ENCODE measurements around the gene CATSPER3. TPM values are rescaled to one million over a fixed set of nuclear protein-coding genes. Genes with fewer than 3 reads are reported as not detected.

CATSPER3 gene
- total RNA-seq, 1 donor from 2014 or later, result 1.2 TPM

DNA sequence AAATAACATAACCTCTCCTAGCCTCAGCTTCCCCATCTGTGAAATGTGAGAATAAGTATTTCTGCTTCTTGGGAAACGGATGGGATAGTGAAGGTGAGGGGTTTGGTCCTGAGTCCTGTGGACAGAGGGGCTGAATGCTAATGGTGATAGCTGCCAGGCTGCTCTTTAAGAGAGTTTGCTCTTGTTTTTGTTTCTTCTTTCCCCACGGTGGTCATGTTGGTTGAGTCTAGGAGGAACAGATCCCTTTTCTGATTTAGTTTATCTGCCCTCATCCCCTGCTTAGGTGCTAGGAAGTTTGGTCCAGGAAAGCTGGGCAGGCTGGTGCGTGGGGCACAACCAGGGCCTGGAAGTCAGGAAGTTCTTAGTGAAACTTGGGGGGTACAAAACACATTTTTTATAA lies 74.0 kb downstream of the CATSPER3 start:
- no peak for DNase-seq

DNA sequence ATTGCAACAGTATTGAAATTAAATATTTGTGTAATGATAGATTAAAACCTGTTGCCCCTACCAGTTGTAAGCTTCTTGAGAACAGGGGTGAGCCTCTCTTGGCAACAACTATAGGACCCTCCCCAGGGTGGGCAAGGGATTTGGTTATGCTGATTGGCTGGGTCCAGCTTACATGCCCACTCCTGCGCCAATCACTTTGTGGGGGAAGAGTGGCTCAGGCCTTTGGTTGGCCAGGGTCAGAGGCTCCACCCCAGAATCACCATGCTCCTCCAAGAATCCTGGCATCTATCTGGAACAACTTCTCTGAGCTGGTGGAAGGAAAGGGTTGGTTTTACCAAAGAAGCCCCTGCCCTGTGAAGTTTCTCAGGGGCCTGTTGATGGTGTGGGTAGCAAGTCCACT lies 74.9 kb downstream of the CATSPER3 start:
- DNase-seq, result no peak

GRCh38 chr5:135045488-135045887 lies 77.8 kb downstream of the CATSPER3 start:
- no peak for DNase-seq

GRCh38 chr5:135046661-135047346 lies 79.1 kb downstream of the CATSPER3 start:
- DNase-seq, result no peak

- DNase-seq, result no peak
Measured at GRCh38 chr5:135047347-135047695, 79.6 kb downstream of the CATSPER3 start.

DNA sequence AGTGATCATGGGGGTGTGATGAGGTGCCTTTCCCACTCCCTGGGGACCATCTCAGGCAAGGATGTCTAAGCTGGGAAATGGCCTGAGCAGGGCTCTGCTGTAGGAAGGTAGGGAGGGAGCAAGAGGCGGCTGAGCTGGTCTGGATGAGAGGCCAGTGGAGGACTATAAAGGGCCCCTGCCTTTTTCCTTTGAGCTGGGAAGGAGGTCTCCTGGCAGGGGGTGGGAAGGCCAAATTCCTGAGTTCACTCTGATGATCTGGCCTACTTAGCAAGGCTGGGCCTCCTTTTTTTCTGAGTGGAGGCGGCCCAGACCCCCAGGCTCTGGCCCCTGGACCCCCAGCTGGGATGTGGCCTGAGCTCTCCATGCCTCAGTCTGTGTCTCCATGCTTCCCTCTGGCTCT lies 80.6 kb downstream of the CATSPER3 start:
- no peak for DNase-seq

- no peak for DNase-seq
Measured at GRCh38 chr5:135048930-135049329, 81.2 kb downstream of the CATSPER3 start.

DNA sequence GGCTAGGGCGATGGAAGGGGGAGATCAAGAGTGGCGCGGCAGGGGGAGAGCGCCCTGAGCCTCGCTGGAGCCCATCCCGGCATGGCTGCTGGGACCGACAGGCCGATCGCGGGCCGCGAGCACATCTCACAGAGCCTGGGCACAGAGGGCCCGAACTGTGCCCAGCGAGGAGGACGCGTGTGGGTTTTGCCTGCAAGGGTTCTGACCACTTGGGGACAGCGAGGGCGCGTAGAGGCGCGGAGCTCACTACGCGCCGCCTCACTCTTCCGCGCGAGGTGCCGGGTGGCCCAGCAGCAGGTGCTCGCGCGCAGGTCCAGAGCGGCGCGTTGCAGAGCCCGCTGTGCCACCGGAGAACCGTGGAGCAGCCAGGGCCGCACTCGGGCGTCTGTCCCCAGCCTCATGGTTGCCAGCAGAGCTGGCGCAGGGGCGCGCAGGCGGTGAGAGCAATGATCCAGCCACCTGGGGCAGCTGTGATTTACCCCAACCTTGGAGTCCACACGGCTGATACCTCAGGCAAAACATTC lies 82.6 kb downstream of the CATSPER3 start:
- DNase-seq, result no peak

- DNase-seq, result no peak
Measured at GRCh38 chr5:135051399-135051798, 83.7 kb downstream of the CATSPER3 start.

DNA sequence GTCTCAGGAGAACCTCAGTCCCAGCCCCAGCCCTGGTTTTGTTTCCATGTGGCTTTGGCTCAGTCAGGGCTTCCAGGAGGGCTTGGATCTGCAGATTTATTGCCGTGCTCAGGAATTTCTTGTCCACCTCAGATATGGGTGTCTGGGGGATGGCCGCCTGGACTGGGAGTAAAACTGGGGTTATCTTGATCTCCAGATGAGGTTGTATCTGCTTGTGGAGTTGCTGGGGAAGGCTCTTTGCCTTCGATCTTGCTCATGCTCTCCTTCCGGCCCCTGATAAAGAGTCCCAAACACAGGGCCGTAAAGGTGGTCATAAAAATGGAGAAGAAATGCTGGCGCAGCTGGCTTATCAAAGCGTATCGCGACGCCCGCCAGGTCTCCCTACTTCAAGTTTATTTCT lies 84.2 kb downstream of the CATSPER3 start:
- no peak for DNase-seq

GRCh38 chr5:135052511-135053145 lies 84.9 kb downstream of the CATSPER3 start:
- no peak for DNase-seq

DNA sequence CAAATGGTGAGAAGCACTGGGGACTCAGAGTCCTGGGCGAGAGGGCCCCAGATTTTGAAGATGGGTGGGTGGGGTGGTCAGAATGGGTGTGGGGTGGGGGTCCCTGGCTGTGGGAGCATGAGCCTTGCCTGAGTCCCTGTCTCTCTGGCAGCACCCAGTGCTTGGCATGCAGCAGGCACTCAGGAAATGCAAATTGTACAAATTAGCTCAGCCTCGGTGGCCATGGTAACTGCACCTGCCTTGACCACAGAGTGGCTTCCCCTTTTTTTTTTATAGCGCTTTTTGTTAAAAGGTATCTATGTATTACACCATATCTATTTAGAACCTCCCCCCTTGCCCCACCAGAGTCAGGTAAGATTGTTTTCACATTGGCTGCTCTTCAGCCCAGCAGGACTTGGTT lies 85.6 kb downstream of the CATSPER3 start:
- no peak for DNase-seq

GRCh38 chr5:135053989-135054388 lies 86.3 kb downstream of the CATSPER3 start:
- DNase-seq, result no peak

DNA sequence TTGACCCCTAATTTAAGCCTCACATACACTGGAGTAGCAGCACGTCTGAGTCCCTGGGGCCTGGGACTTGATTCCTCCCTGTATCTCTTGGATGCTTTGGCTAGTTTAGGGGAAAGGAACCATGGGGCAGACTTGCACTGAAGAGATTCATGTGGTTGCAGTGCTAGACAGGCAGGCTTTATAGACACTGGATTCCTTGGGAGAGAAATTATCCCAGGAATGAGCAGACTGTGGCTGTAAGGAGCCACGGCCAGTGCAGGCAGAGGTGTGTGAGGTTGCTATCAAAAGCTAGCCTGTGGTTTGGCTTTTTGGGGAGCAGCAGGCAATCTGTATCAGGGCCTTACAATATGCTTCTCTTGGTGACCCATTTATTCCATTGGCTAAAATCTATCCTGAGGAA lies 86.8 kb downstream of the CATSPER3 start:
- DNase-seq, result no peak

DNA sequence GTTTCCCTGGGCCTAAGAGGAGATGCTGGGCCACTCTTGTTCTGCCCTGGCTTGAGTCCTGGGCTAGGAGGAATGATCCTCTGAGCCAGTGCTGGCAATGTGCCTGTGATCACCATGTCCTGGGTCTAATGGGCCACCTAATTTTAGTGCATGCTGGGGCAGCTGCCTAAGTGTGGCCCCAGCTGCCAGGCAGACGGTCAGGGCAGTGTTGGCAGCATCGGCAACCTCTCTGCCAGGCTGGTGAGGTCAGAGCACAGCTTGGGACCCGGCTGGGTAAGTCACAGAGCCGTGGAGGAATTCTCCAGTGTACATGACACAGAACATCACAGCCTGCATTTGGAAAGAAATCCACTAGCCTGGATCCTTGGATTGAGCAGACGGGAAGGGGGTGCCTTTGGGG lies 87.7 kb downstream of the CATSPER3 start:
- DNase-seq, result no peak

DNA sequence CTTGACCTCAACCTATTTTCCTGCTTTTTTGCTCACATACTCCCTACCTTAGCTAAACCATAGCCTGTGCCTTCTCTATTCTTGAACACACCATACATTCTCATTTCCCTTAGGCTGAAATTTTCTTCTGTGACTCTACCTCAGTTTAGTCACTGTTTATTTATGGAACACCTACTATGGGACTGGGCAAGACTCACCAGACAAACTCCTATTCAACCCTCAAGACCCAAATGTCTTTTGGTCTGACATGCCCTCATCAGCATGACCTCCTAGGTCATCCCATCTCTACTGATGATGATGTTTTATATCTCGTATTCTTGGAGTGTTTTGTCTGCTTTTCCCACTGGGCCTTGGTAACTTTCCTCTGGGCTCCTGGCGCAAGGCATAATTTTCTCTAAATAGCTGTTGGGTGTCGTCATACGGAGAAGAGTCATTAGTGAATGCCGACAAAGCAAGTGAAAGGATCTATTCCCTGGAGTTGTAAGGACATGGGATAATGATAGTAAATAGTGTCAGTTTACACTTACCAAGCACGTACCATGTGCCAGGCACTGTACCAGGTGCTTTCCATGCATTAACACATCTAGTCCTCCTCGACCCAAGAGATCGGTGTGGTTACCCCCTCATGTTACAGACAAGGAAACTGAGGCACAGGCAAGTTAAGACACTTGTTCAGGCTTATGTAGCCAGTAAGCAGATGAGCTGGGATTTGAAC lies 88.8 kb downstream of the CATSPER3 start:
- no peak for DNase-seq

- no peak for DNase-seq
Measured at GRCh38 chr5:135057233-135057632, 89.5 kb downstream of the CATSPER3 start.

DNA sequence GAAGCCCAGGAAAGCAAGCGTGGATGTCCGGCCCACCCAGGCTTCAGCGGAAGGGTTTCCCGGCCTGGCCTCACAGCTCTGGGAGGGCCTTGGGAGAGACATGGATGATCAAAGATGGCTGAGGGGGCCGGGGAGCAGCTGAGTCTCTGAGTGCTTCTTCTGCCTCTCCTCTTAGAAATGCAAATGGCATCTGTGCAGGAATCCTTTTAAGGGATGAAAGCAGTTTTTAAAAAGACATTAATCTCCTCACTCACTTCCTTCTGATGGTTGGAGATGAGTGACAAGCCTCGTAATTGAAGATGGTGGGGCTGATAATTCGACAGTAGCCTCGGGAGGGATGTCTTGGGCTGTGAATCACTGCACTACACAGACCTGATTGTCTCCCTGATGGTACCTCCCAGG lies 90.6 kb downstream of the CATSPER3 start:
- DNase-seq, result no peak

DNA sequence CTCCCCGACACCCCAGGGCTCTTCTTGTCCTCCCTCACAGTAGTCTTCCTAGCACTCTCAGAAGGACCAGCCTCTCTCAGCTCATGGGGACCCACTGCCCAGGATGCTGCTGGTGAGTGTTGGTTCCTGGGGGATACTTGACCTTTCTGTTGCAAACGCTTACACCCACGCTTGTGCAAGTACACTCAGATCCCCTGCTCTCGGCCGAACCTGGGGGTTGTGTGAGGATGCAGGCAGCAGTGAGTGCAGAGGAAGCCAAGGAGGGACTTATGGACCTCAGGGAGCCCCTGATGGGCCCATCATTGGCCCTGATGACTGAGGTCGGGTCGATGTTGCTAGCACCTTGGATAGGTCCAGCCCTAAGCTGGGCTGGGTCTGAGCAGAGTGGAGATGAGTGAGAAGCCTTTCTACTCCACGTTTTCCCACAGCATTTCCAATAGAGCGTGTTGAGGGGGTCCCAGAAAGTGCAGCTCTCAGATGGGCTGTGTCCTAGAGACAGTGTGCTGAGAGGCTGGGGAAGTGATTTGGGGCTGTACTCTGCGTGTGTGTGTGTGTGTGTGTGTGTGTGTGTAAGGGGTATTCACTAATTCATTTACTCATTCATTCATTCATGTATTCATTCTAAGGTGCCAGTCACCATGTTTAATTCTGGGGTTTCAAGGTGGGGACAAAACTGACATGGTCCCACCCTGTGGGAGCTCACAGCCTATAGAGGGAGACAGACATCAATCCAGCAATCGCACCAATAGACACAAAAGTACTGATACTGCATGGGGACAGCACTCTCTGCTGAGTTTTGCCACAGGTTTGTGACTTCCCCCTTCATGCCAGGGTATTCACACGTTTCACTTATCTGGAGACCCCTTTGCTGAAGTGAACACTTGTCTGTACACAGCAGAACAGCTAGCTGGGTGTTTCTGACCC lies 91.6 kb downstream of the CATSPER3 start:
- no peak for DNase-seq

DNA sequence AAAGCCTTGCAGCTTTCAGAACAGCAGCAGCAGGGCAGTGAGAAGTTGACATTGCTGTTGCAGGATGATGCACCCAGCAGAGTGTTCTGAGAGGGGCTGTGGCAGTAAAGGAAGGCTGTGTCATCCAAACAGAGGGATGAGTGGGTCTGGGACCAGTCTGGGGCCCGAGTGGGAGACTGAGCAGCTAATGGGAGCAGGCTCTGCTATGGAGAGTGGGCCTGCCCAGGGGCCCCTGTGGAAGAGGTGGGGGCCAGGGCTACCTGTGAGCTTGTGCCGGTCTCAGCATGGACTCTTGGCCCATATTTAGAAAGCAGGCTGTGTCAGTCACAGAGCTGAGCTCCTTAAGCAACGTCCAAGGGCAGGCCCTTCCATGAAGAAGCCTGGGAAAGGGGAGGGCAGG lies 92.3 kb downstream of the CATSPER3 start:
- no peak for DNase-seq

DNA sequence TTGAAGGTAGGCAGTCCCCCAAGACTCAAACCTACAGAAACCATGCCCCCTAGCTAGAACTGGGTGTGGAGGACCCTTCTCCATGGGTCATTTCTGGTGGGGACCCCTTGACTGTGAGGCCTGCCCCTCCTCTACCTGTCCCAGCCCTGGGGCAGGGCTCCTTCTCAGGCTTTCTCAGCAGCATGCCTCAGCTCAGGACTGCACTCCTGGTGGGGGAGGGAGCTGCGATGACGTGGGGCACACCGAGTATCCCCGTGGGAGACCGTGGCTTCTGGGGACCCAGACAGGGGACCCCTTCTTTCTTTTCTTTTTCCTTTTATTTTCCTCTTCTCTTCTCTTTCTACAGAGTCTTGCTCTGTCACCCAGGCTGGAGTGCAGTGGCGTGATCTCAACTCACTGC lies 93.3 kb downstream of the CATSPER3 start:
- no peak for DNase-seq
